Thoracic aorta (tissue), 2 donors: ENCODE measurements around the gene ZFYVE1. TPM values are rescaled to one million over a fixed set of nuclear protein-coding genes. Genes with fewer than 3 reads are reported as not detected.

Source experiments
- ATAC-seq: fragments of 150-250 bp; one replicate; pipeline ENCODE4 v1.8.0; 2017; ENCODE audit warnings: low read depth; ENCODE audit not compliant: insufficient number of reproducible peaks, low FRiP score
- DNase-seq: peaks from one replicate; pipeline ENCODE4 v3.0.0-alpha.2; 2020; ENCODE audit warnings: low spot score
- H3K27ac ChIP-seq, 2 donors: fragments of 200-600 bp; sonication (generic); 1 replicate in 1 of 2; 2 replicates in 1 of 2; pipeline ENCODE4 v1.5.1; 2016; ENCODE audit warnings: mild to moderate bottlenecking in 2 of 2, moderate library complexity in 2 of 2
- H3K27me3 ChIP-seq: fragments of 200-600 bp; sonication (generic); replicated peaks from 2 replicates; pipeline ENCODE4 v1.6.0; 2016; ENCODE audit warnings: mild to moderate bottlenecking; ENCODE audit not compliant: insufficient read depth
- H3K36me3 ChIP-seq: fragments of 200-600 bp; sonication (generic); one replicate; pipeline ENCODE4 v1.5.1; 2016
- H3K4me1 ChIP-seq, 2 donors: fragments of 200-600 bp; sonication (generic); 1 replicate in 1 of 2; 2 replicates in 1 of 2; pipeline versions ENCODE4 v1.5.1 to v1.6.0; 2016; ENCODE audit warnings: low read depth in 2 of 2, mild to moderate bottlenecking in 1 of 2; ENCODE audit not compliant: control insufficient read depth in 1 of 2
- H3K4me3 ChIP-seq: fragments of 200-600 bp; sonication (generic); 2 replicates; pipeline ENCODE4 v1.5.1; 2016; ENCODE audit warnings: mild to moderate bottlenecking
- H3K9me3 ChIP-seq: fragments of 200-600 bp; sonication (generic); 2 replicates; pipeline ENCODE4 v1.5.1; 2016
- CTCF ChIP-seq: fragments of 200-600 bp; sonication (generic); IDR thresholded peaks from one replicate; pipeline ENCODE4 v1.5.1; 2019; ENCODE audit warnings: antibody characterized with exemption
- total RNA-seq, 2 donors: library from RNA; depleted of rRNA; stranded (reverse); fragments of >200 nt; gene quantifications; one replicate each; pipeline versions ENCODE4 v1.1.0 to v1.2.3, GENCODE V29; 2016

Gene ZFYVE1
- total RNA-seq, 2 donors from 2014 or later, result 21.5 to 31.6 TPM

- Histone ChIP-seq H3K4me1 (no peaks in the 10 kb centered on the region), H3K27me3 (no peaks in the 10 kb centered on the region), H3K4me3 (no peak overlapping the region), H3K36me3 (peaks cover 61% of the 10 kb centered on the region), H3K27ac (no peak overlapping the region), H3K9me3 (no peaks in the 10 kb centered on the region)
- DNase-seq (no peak), ATAC-seq (no peak)
- no peak for TF ChIP-seq CTCF
Measured at GRCh38 chr14:72975770-72976169, 51.1 kb downstream of the ZFYVE1 start.

- Histone ChIP-seq H3K36me3 (peaks cover 63% of the 10 kb centered on the region), H3K27ac (no peak overlapping the region), H3K4me1 (no peaks in the 10 kb centered on the region)
Measured at GRCh38 chr14:72974661-72975060, 52.2 kb downstream of the ZFYVE1 start.

GRCh38 chr14:72970824-72971434 lies 56.0 kb downstream of the ZFYVE1 start:
- peaks cover 60% of the 10 kb centered on the region for H3K36me3 ChIP-seq
- DNase-seq (no peak), ATAC-seq (no peak)
- TF ChIP-seq CTCF, result no peak
- no peak overlapping the region for H3K4me3 ChIP-seq
- H3K27ac ChIP-seq, result no peak overlapping the region
- no peaks in the 10 kb centered on the region for H3K27me3 ChIP-seq
- H3K9me3 ChIP-seq, result no peaks in the 10 kb centered on the region
- H3K4me1 ChIP-seq, result no peaks in the 10 kb centered on the region

More at GRCh38 chr14:72974661-72975060, 52.2 kb downstream of the ZFYVE1 start:
- no peak for TF ChIP-seq CTCF
- ATAC-seq (no peak), DNase-seq (no peak)
- Histone ChIP-seq H3K27me3 (no peaks in the 10 kb centered on the region), H3K4me3 (no peak overlapping the region), H3K9me3 (no peaks in the 10 kb centered on the region)

- TF ChIP-seq CTCF, result no peak
- Histone ChIP-seq H3K4me1 (no peaks in the 10 kb centered on the region), H3K36me3 (peaks cover 54% of the 10 kb centered on the region), H3K4me3 (no peak overlapping the region), H3K27ac (no peak overlapping the region), H3K9me3 (no peaks in the 10 kb centered on the region), H3K27me3 (no peaks in the 10 kb centered on the region)
- DNase-seq (no peak), ATAC-seq (no peak)
Measured at GRCh38 chr14:72970058-72970630, 56.8 kb downstream of the ZFYVE1 start.

- no peaks in the 10 kb centered on the region for H3K4me1 ChIP-seq
- DNase-seq (no peak), ATAC-seq (no peak)
- no peak overlapping the region for H3K27ac ChIP-seq
- H3K4me3 ChIP-seq, result no peak overlapping the region
- TF ChIP-seq CTCF, result no peak
- no peaks in the 10 kb centered on the region for H3K9me3 ChIP-seq
- peaks cover 36% of the 10 kb centered on the region for H3K36me3 ChIP-seq
- no peaks in the 10 kb centered on the region for H3K27me3 ChIP-seq
Measured at GRCh38 chr14:72968316-72968715, 58.6 kb downstream of the ZFYVE1 start.
